ENCODE results near the gene IP6K2.
A peak's percentile ranks its signal among the peaks of the same experiment; 100 is the strongest.

IP6K2 gene

GRCh38 chr3:48695393-48695753 is 21.6 kb downstream of the IP6K2 start:
- DNase-seq (ENCODE audit: low read depth): peak; percentile 89
- TF ChIP-seq CTCF (IDR thresholded peaks at IDR 0.05; ENCODE audit: low read length, missing control alignments): no peak
- H3K4me3 ChIP-seq (replicated peaks; ENCODE audit: low read depth, low read length): peak overlapping the region; percentile 58

- peak overlapping the region; percentile 58 for H3K4me3 ChIP-seq (replicated peaks; ENCODE audit: low read depth, low read length)
- peak; percentile 94 for DNase-seq (ENCODE audit: low read depth)
- TF ChIP-seq CTCF (IDR thresholded peaks at IDR 0.05; ENCODE audit: low read length, missing control alignments): no peak
These were observed 22.2 kb downstream of the IP6K2 start for GRCh38 chr3:48694610-48695392.

GRCh38 chr3:48693826-48694225 is 23.2 kb downstream of the IP6K2 start:
- DNase-seq (ENCODE audit: low read depth): no peak
- TF ChIP-seq CTCF (IDR thresholded peaks at IDR 0.05; ENCODE audit: low read length, missing control alignments): no peak
- H3K4me3 ChIP-seq (replicated peaks; ENCODE audit: low read depth, low read length): peak overlapping the region; percentile 58

GRCh38 chr3:48692551-48692950 is 24.5 kb downstream of the IP6K2 start:
- no peak overlapping the region for H3K4me3 ChIP-seq (replicated peaks; ENCODE audit: low read depth, low read length)
- TF ChIP-seq CTCF (IDR thresholded peaks at IDR 0.05; ENCODE audit: low read length, missing control alignments): no peak
- no peak for DNase-seq (ENCODE audit: low read depth)

- no peak for TF ChIP-seq CTCF (IDR thresholded peaks at IDR 0.05; ENCODE audit: low read length, missing control alignments)
- no peak overlapping the region for H3K4me3 ChIP-seq (replicated peaks; ENCODE audit: low read depth, low read length)
These were observed 26.1 kb downstream of the IP6K2 start for GRCh38 chr3:48690846-48691458.

GRCh38 chr3:48689384-48689783 is 27.6 kb downstream of the IP6K2 start:
- no peak for DNase-seq (ENCODE audit: low read depth)
- no peak for TF ChIP-seq CTCF (IDR thresholded peaks at IDR 0.05; ENCODE audit: low read length, missing control alignments)
- H3K4me3 ChIP-seq (replicated peaks; ENCODE audit: low read depth, low read length): no peak overlapping the region

More at GRCh38 chr3:48690846-48691458, 26.1 kb downstream of the IP6K2 start:
- no peak for DNase-seq (ENCODE audit: low read depth)

- H3K4me3 ChIP-seq (replicated peaks; ENCODE audit: low read depth, low read length): no peak overlapping the region
- TF ChIP-seq CTCF (IDR thresholded peaks at IDR 0.05; ENCODE audit: low read length, missing control alignments): no peak
These were observed 28.3 kb downstream of the IP6K2 start for GRCh38 chr3:48688737-48689075.

More at GRCh38 chr3:48688737-48689075, 28.3 kb downstream of the IP6K2 start:
- no peak for DNase-seq (ENCODE audit: low read depth)

Measured in fibroblast of pulmonary artery (primary cell).